Measurements from ENCODE around the gene ABCD1. TPM values are rescaled to one million over a fixed set of nuclear protein-coding genes. Genes with fewer than 3 reads are reported as not detected.

Gene ABCD1
- total RNA-seq, 3 donors from 2014 or later, result 13.0 to 27.3 (median 13.0) TPM

DNA sequence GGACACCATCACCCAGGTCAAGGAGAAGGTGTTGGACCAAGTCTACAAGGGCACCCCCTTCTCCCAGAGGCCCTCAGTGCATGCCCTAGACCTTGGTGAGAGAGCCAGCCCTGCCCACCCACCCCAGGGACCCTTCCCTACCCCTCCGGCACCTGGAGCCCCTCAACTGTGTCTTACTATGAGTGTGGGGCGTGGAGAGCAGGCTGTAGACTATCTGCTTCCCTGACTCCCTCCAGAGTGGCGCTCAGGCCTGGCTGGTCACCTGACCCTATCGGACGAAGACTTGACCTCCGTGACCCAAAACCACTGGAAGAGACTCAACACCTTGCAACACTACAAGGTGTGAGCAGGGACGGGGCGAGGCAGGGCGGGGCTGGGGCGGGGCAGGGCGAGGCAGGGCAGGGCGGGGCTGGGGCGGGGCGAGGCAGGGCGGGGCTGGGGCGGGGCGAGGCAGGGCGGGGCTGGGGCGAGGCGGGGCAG, 51.5 kb downstream of the ABCD1 start:
- TF ChIP-seq, protein P1, sequence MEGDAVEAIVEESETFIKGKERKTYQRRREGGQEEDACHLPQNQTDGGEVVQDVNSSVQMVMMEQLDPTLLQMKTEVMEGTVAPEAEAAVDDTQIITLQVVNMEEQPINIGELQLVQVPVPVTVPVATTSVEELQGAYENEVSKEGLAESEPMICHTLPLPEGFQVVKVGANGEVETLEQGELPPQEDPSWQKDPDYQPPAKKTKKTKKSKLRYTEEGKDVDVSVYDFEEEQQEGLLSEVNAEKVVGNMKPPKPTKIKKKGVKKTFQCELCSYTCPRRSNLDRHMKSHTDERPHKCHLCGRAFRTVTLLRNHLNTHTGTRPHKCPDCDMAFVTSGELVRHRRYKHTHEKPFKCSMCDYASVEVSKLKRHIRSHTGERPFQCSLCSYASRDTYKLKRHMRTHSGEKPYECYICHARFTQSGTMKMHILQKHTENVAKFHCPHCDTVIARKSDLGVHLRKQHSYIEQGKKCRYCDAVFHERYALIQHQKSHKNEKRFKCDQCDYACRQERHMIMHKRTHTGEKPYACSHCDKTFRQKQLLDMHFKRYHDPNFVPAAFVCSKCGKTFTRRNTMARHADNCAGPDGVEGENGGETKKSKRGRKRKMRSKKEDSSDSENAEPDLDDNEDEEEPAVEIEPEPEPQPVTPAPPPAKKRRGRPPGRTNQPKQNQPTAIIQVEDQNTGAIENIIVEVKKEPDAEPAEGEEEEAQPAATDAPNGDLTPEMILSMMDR (IDR thresholded peaks at IDR 0.05), result no peak
- DNase-seq (peak in 1 of 3 donors; percentile 8), ATAC-seq (no peak)
- no peaks in the 10 kb centered on the region for H3K36me3 ChIP-seq (ENCODE audit: low read depth)
- intact Hi-C loops (cut with DNase I, micrococcal nuclease), result no loop called here
- H3K9me3 ChIP-seq, result no peaks in the 10 kb centered on the region
- no peak overlapping the region for H3K4me3 ChIP-seq
- no peaks in the 10 kb centered on the region for H3K4me1 ChIP-seq (ENCODE audit: low read depth)

GRCh38 chrX:153776611-153777045, 52.0 kb downstream of the ABCD1 start:
- ATAC-seq (no peak), DNase-seq (peak in 2 of 3 donors; percentile 16 to 43)
- TF ChIP-seq, protein P1 (IDR thresholded peaks at IDR 0.05), result no peak
- no peaks in the 10 kb centered on the region for H3K9me3 ChIP-seq
- no peaks in the 10 kb centered on the region for H3K36me3 ChIP-seq (ENCODE audit: low read depth)
- H3K4me1 ChIP-seq (ENCODE audit: low read depth), result no peaks in the 10 kb centered on the region
- intact Hi-C loops (cut with DNase I, micrococcal nuclease), result no loop called here
- H3K4me3 ChIP-seq, result no peak overlapping the region

- ATAC-seq (no peak), DNase-seq (peak in 2 of 3 donors; percentile 6 to 38)
- Histone ChIP-seq H3K9me3 (no peaks in the 10 kb centered on the region), H3K4me3 (no peak overlapping the region), H3K36me3 (ENCODE audit: low read depth) (no peaks in the 10 kb centered on the region), H3K4me1 (ENCODE audit: low read depth) (no peaks in the 10 kb centered on the region)
- TF ChIP-seq, protein P1 (IDR thresholded peaks at IDR 0.05), result no peak
- intact Hi-C loops (cut with DNase I, micrococcal nuclease), result no loop called here
Measured at GRCh38 chrX:153777261-153778090, 52.8 kb downstream of the ABCD1 start.

DNA sequence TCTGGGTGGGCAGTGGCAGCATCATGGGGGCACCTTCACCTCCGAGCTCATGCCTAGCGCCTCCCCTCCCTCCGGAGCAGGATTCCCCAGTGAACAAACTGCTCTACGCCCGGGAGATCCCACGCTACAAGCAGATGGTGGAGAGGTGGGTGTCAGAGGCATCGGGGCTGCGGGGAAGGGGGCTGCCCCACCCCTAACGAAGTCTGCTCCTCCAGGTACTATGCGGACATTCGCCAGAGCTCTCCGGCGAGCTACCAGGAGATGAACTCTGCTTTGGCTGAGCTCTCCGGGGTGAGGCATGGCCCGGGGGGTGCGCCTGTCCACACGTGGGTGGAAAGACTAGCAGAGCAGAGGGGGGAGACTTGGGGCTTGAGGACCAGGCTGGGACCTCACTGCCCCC, 53.5 kb downstream of the ABCD1 start:
- H3K4me3 ChIP-seq, result no peak overlapping the region
- intact Hi-C loops (cut with DNase I, micrococcal nuclease), result no loop called here
- TF ChIP-seq, protein P1 (IDR thresholded peaks at IDR 0.05), result no peak
- ATAC-seq, result no peak
- no peaks in the 10 kb centered on the region for H3K9me3 ChIP-seq
- DNase-seq, result peak in 1 of 3 donors; percentile 46
- no peaks in the 10 kb centered on the region for H3K4me1 ChIP-seq (ENCODE audit: low read depth)
- H3K36me3 ChIP-seq (ENCODE audit: low read depth), result no peaks in the 10 kb centered on the region

GRCh38 chrX:153778684-153779101, 54.0 kb downstream of the ABCD1 start:
- H3K4me3 ChIP-seq, result no peak overlapping the region
- H3K36me3 ChIP-seq (ENCODE audit: low read depth), result no peaks in the 10 kb centered on the region
- H3K9me3 ChIP-seq, result no peaks in the 10 kb centered on the region
- DNase-seq (no peak), ATAC-seq (no peak)
- TF ChIP-seq, protein P1 (IDR thresholded peaks at IDR 0.05), result no peak
- no peaks in the 10 kb centered on the region for H3K4me1 ChIP-seq (ENCODE audit: low read depth)
- intact Hi-C loops (cut with DNase I, micrococcal nuclease), result no loop called here

Data from mucosa of descending colon (tissue), 3 donors.